Mesenchymal stem cell (in vitro differentiated cells and primary cell): ENCODE results near the gene PKP4.

Experiments used
- DNase-seq: peaks from one replicate; pipeline ENCODE4 v3.0.0-alpha.2; 2013
- H2AFZ ChIP-seq: one replicate; pipeline ENCODE4 v1.6.1; 2013; ENCODE audit warnings: low read depth, mild to moderate bottlenecking, control low read depth, inconsistent platforms, low read length, moderate library complexity
- H2AK5ac ChIP-seq: 2 replicates; pipeline ENCODE4 v1.6.1; 2013; ENCODE audit warnings: low read length, moderate library complexity, mild to moderate bottlenecking, inconsistent platforms; ENCODE audit not compliant: severe bottlenecking
- H2BK120ac ChIP-seq: one replicate; pipeline ENCODE4 v1.6.1; 2013; ENCODE audit warnings: low read depth, mild to moderate bottlenecking, inconsistent platforms, low read length, moderate library complexity
- H2BK12ac ChIP-seq, 2 experiments: one replicate each; pipeline ENCODE4 v1.6.1; 2013; ENCODE audit warnings: inconsistent platforms in 2 of 2, low read length in 2 of 2, mild to moderate bottlenecking in 2 of 2, moderate library complexity in 2 of 2, control low read depth in 1 of 2
- H2BK15ac ChIP-seq: one replicate; pipeline ENCODE4 v1.6.1; 2013; ENCODE audit warnings: mild to moderate bottlenecking, low read depth, inconsistent platforms; ENCODE audit not compliant: poor library complexity, severe bottlenecking
- H2BK5ac ChIP-seq: 2 replicates; pipeline ENCODE4 v1.6.1; 2013; ENCODE audit warnings: low read depth, mild to moderate bottlenecking, low read length, control low read depth, inconsistent platforms; ENCODE audit not compliant: poor library complexity, severe bottlenecking
- H3K14ac ChIP-seq, 2 experiments: one replicate each; pipeline ENCODE4 v1.6.1; 2013; ENCODE audit warnings: inconsistent platforms in 2 of 2, low read length in 2 of 2, control low read depth in 1 of 2, mild to moderate bottlenecking in 1 of 2, moderate library complexity in 1 of 2
- H3K18ac ChIP-seq, 2 experiments: one replicate each; pipeline ENCODE4 v1.6.1; 2013; ENCODE audit warnings: inconsistent platforms in 2 of 2, low read length in 2 of 2, control low read depth in 1 of 2, low read depth in 1 of 2, mild to moderate bottlenecking in 1 of 2
- H3K23ac ChIP-seq, 2 experiments: one replicate each; pipeline ENCODE4 v1.6.1; 2013; ENCODE audit warnings: inconsistent platforms in 2 of 2, low read length in 2 of 2, mild to moderate bottlenecking in 2 of 2, moderate library complexity in 2 of 2, control low read depth in 1 of 2
- H3K27ac ChIP-seq: 2 replicates; pipeline ENCODE4 v1.5.1; 2013; ENCODE audit warnings: mild to moderate bottlenecking, moderate library complexity, low read length, control low read depth, inconsistent platforms; ENCODE audit not compliant: poor library complexity, severe bottlenecking
- H3K27me3 ChIP-seq, 2 experiments: 2 replicates each; pipeline versions ENCODE4 v1.6.1 to v1.7.0; 2013; ENCODE audit warnings: low read length in 2 of 2, mild to moderate bottlenecking in 2 of 2, moderate library complexity in 2 of 2, control low read depth in 1 of 2, inconsistent platforms in 1 of 2; ENCODE audit not compliant: control insufficient read depth in 1 of 2, insufficient read depth in 1 of 2
- H3K36me3 ChIP-seq, 2 experiments: 2 replicates each; pipeline versions ENCODE4 v1.6.1 to v1.7.0; 2013; ENCODE audit warnings: low read length in 2 of 2, control low read depth in 1 of 2, inconsistent platforms in 1 of 2, low read depth in 1 of 2, mild to moderate bottlenecking in 1 of 2; ENCODE audit not compliant: insufficient read depth in 2 of 2, control insufficient read depth in 1 of 2
- H3K4ac ChIP-seq, 2 experiments: one replicate each; pipeline ENCODE4 v1.6.1; 2013; ENCODE audit warnings: inconsistent platforms in 2 of 2, low read length in 2 of 2, mild to moderate bottlenecking in 2 of 2, moderate library complexity in 2 of 2, control low read depth in 1 of 2, low read depth in 1 of 2
- H3K4me1 ChIP-seq: 2 replicates; pipeline ENCODE4 v1.6.1; 2013; ENCODE audit warnings: low read depth, low read length, control low read depth; ENCODE audit not compliant: control insufficient read depth, insufficient read depth
- H3K4me2 ChIP-seq: 2 replicates; pipeline ENCODE4 v1.6.1; 2013; ENCODE audit warnings: low read length, mild to moderate bottlenecking, inconsistent platforms; ENCODE audit not compliant: poor library complexity, severe bottlenecking
- H3K4me3 ChIP-seq, 2 experiments: 2 replicates each; pipeline versions ENCODE4 v1.5.1 to v1.7.0; 2013; ENCODE audit warnings: low read length in 2 of 2, mild to moderate bottlenecking in 2 of 2, control low read depth in 1 of 2, low read depth in 1 of 2; ENCODE audit not compliant: insufficient read depth in 1 of 2
- H3K79me1 ChIP-seq: replicated peaks from 2 replicates; pipeline ENCODE4 v1.6.1; 2013; ENCODE audit warnings: mild to moderate bottlenecking, control low read depth, low read length, inconsistent platforms; ENCODE audit not compliant: poor library complexity, severe bottlenecking
- H3K9ac ChIP-seq: 2 replicates; pipeline ENCODE4 v1.7.0; 2013; ENCODE audit warnings: mild to moderate bottlenecking, low read length, moderate library complexity
- H3K9me3 ChIP-seq: 2 replicates; pipeline ENCODE4 v1.7.0; 2013; ENCODE audit warnings: mild to moderate bottlenecking, low read length; ENCODE audit not compliant: control insufficient read depth
- H4K8ac ChIP-seq: one replicate; pipeline ENCODE4 v1.6.1; 2013; ENCODE audit warnings: inconsistent platforms, mild to moderate bottlenecking, low read length, moderate library complexity
- H4K91ac ChIP-seq: one replicate; pipeline ENCODE4 v1.6.1; 2013; ENCODE audit warnings: mild to moderate bottlenecking, low read length, inconsistent platforms
- WGBS: methylation state at CpG from one replicate; pipeline ENCODE4 v1.1.7; 2013; ENCODE audit warnings: mixed read lengths; 5-methylcytosine and 5-hydroxymethylcytosine counted together

The PKP4 gene

DNA sequence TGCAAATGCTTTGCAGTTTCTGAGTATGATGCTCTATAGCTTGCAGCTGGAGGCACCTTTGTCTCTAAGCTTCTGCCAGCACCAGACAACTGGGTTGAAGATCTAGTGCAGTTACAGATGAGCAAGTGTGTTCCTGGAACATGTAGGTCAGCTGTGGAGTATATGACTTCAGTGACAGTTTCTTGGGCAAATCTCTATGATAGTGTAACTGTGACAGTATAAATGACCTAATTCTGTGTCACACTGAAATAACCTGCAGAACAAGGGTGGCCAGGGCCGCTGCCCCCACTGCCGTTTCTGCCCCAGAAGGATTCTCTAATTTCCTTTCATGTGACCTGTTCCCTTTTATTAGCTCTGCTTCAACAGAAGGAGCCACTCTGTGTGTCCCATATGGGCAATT lies 193.1 kb downstream of the PKP4 start:
- Histone ChIP-seq H2BK5ac (no peak overlapping the region), H3K4me3 (no peak overlapping the region)

GRCh38 chr2:158650646-158651357 lies 194.1 kb downstream of the PKP4 start:
- H3K4ac ChIP-seq = no peak overlapping the region
- no peak overlapping the region for H3K23ac ChIP-seq
- no peak overlapping the region for H3K9ac ChIP-seq
- H3K14ac ChIP-seq = no peak overlapping the region
- no peak overlapping the region for H3K4me2 ChIP-seq
- H3K18ac ChIP-seq = no peak overlapping the region
- no peaks in the 10 kb centered on the region for H3K27me3 ChIP-seq
- H3K27ac ChIP-seq = no peak overlapping the region
- peaks cover 3% of the 10 kb centered on the region for H3K4me1 ChIP-seq
- no peak overlapping the region for H2BK5ac ChIP-seq
- no peak overlapping the region for H2AK5ac ChIP-seq
- H2AFZ ChIP-seq = no peak overlapping the region
- no peak overlapping the region for H4K8ac ChIP-seq
- no peak overlapping the region for H3K4me3 ChIP-seq
- DNase-seq = no peak
- no peaks in the 10 kb centered on the region for H3K9me3 ChIP-seq
- 97% methylated on average over 6 of the region's 6 CpGs for WGBS
- peaks cover 2 to 25% of the 10 kb centered on the region in 2 experiments for H3K36me3 ChIP-seq
- no peak overlapping the region for H4K91ac ChIP-seq
- H3K79me1 ChIP-seq = peaks cover 10% of the 10 kb centered on the region
- no peak overlapping the region for H2BK12ac ChIP-seq
- H2BK15ac ChIP-seq = no peak overlapping the region
- no peak overlapping the region for H2BK120ac ChIP-seq

More for the DNA sequence above, 193.1 kb downstream of the PKP4 start:
- Histone ChIP-seq H2BK12ac (no peak overlapping the region), H3K23ac (no peak overlapping the region), H2BK120ac (no peak overlapping the region), H3K27me3 (no peaks in the 10 kb centered on the region), H4K8ac (no peak overlapping the region), H2AK5ac (no peak overlapping the region), H3K9me3 (no peaks in the 10 kb centered on the region), H3K27ac (no peak overlapping the region), H3K18ac (no peak overlapping the region), H4K91ac (no peak overlapping the region), H3K79me1 (peaks cover 11% of the 10 kb centered on the region), H3K14ac (no peak overlapping the region), H3K4me1 (peaks cover 3% of the 10 kb centered on the region), H3K4ac (no peak overlapping the region), H3K4me2 (no peak overlapping the region), H2BK15ac (no peak overlapping the region), H3K36me3 (peaks cover 2 to 22% of the 10 kb centered on the region in 2 experiments), H3K9ac (no peak overlapping the region), H2AFZ (no peak overlapping the region)
- 83% methylated on average over 2 of the region's 2 CpGs for WGBS
- DNase-seq = no peak

- Histone ChIP-seq H2BK120ac (no peak overlapping the region), H2BK15ac (no peak overlapping the region), H3K4me1 (peaks cover 3% of the 10 kb centered on the region), H4K91ac (no peak overlapping the region), H3K4ac (no peak overlapping the region), H3K9me3 (no peaks in the 10 kb centered on the region), H2AK5ac (no peak overlapping the region), H3K79me1 (peaks cover 10% of the 10 kb centered on the region), H4K8ac (no peak overlapping the region), H2BK5ac (no peak overlapping the region), H2BK12ac (no peak overlapping the region), H3K4me3 (no peak overlapping the region), H3K9ac (no peak overlapping the region), H2AFZ (no peak overlapping the region), H3K27ac (no peak overlapping the region), H3K4me2 (no peak overlapping the region), H3K36me3 (peaks cover 2 to 26% of the 10 kb centered on the region in 2 experiments), H3K27me3 (no peaks in the 10 kb centered on the region), H3K14ac (no peak overlapping the region), H3K23ac (no peak overlapping the region), H3K18ac (no peak overlapping the region)
- no peak for DNase-seq
- WGBS = 91% methylated on average over 3 of the region's 6 CpGs
Measured at GRCh38 chr2:158651358-158652057, 194.8 kb downstream of the PKP4 start.

GRCh38 chr2:158655628-158656027 lies 198.9 kb downstream of the PKP4 start:
- H2BK120ac ChIP-seq = no peak overlapping the region

More at GRCh38 chr2:158655628-158656027, 198.9 kb downstream of the PKP4 start:
- Histone ChIP-seq H4K91ac (peak overlapping the region; percentile 62), H3K79me1 (peaks cover 13% of the 10 kb centered on the region), H2AFZ (no peak overlapping the region), H3K4ac (no peak overlapping the region), H2BK5ac (no peak overlapping the region), H3K23ac (no peak overlapping the region), H4K8ac (no peak overlapping the region), H3K27ac (no peak overlapping the region), H2BK12ac (no peak overlapping the region), H3K4me2 (no peak overlapping the region), H3K9me3 (no peaks in the 10 kb centered on the region), H3K18ac (no peak overlapping the region), H3K4me3 (no peak overlapping the region), H3K27me3 (no peaks in the 10 kb centered on the region), H2BK15ac (no peak overlapping the region), H3K4me1 (peaks cover 5% of the 10 kb centered on the region), H3K14ac (no peak overlapping the region), H3K9ac (no peak overlapping the region), H2AK5ac (no peak overlapping the region), H3K36me3 (peaks cover 5 to 33% of the 10 kb centered on the region in 2 experiments)
- DNase-seq = no peak
- 65% methylated on average over 3 of the region's 3 CpGs for WGBS
